ENCODE measurements around the gene TMEM240.
"Not testable (repeated sequence)": the region's sequence is repeated elsewhere in the genome, so short reads cannot be mapped to it uniquely, and the experiment has no call there.

Gene TMEM240

DNA sequence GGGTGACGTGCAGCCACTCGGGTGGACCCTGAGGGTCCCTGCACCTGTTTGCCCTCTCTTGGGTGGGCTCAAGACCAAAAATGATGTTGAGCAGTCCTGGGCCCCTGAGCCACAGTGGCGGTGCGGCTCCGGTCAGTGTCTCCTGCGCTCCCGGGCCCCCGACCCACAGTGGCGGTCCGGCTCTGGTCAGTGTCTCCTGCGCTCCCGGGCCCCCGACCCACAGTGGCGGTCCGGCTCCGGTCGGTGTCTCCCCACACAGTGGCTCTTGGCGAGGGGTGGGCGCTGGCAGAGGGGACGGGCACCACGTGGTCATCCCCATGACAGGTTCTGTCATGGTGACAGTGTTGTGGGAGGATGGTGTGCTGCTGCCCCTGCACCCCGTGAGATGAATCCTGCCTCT is 46.1 kb downstream of the TMEM240 start:
- DNase-seq (ENCODE audit: low spot score), result not testable (repeated sequence)

- DNase-seq (ENCODE audit: low spot score), result no peak
These were observed 48.8 kb downstream of the TMEM240 start for GRCh38 chr1:1491601-1492000.

- DNase-seq (ENCODE audit: low spot score), result no peak
These were observed 49.7 kb downstream of the TMEM240 start for GRCh38 chr1:1490633-1491230.

DNA sequence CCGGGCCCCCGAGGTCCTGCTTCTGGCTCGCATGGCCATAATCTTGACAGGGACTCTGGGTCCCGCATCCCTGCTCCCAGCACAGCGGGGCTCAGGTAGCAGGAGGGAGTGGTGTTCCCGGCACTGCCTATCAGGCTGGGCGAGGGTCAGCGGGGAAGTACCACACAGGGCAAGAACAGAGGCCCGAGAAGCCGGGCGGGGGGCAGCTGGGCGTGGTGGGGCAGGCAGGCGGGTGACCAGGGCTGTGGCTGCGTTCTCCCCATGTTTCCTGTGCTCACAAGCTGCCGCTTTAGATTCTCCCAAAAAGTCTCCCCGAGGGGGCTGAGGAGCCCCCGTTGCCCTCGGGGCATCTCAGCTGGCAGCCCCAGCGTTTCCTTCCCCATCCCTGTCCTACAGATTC is 50.6 kb downstream of the TMEM240 start:
- DNase-seq (ENCODE audit: low spot score), result no peak

DNA sequence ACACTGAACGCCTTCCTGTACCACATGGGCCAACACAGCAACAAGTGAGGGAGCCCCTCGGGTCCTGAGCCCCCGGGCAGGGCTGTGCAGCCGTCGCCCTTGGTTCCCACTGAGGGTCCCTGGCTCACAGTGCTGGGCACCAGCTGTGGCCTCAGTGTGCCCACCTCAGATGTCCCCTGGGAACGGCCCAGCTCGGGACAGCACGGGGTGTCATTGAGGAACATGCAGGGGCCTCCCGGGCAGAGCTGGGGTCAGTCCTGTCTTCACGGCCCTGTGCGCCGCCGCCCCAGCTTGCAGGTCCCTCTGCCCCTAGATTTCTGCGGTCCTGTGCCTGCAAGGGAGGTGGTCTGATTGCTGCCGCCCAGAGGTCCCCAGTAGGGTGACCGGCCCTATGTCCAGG is 51.2 kb downstream of the TMEM240 start:
- DNase-seq (ENCODE audit: low spot score), result no peak

DNA sequence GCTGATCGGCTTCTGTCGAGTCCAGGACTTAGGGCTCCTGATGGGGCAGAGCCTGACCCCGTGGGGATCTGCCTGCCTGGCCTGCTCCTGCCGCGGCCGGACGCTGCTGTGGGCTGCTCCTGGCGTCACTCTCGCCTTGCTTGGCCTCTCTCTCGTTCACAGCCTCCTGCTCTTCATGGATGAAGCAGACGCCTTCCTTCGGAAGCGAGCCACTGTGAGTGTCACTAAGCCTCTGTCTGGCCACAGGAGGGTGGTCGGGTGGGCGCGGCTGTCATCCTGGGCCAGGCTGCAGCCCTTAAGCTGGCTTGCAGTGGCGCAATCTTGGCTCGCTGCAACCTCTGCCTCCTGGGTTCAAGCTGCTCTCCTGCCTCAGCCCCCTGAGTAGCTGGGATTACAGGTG is 52.7 kb downstream of the TMEM240 start:
- no peak for DNase-seq (ENCODE audit: low spot score)

- DNase-seq (ENCODE audit: low spot score), result not testable (repeated sequence)
These were observed 54.6 kb downstream of the TMEM240 start for GRCh38 chr1:1485755-1486317.

DNA sequence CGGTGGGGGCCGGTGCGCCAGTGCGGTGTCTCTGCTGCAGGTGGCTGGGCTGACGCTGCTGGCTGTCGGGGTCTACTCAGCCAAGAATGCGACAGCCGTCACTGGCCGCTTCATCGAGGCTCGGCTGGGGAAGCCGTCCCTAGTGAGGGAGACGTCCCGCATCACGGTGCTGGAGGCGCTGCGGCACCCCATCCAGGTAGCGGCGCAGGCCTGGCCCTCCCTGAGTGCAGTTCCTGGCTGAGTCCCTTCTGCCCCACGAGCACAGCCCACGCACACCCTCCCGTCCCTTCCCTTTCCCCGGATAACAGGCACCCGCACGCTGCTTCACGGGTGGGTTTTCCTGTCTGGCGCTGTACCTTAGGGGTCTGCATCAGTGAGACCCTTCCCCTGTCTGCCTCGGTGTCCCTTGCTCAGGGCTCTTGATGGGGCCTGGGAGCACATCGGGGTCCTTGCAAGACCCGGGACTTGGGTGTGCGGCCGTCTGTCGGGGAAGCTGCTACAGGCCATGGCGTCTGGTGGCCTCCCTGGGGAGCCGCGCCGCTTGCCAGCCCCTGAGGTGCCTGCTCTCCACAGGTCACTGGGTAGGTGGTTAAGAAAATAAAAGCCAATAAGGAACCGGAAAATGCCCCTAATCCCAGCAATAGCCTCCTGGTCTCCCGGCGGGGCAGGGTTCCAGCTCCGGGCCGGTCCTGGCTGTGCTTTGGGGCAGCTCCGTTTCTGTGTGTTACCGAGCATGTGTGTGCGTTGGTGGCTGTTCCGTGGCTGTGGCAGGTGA is 55.3 kb downstream of the TMEM240 start:
- DNase-seq (ENCODE audit: low spot score), result not testable (repeated sequence)
